A673 (cell line): ENCODE data around the gene ATP8B4. TPM values are rescaled to one million over a fixed set of nuclear protein-coding genes. Genes with fewer than 3 reads are reported as not detected.

ENCODE experiments used
- BruUV-seq: library from RNA; stranded (reverse); fragments of 400-500 nt; replicated peaks from 2 replicates; lab custom pipeline; 2021; lab: Mats Ljungman, UMichigan
- CTCF ChIA-PET: fragments of 300-600 bp; sonication (Branson Sonifier 250); formaldehyde crosslinking; loops from one replicate; lab custom pipeline; 2022; ENCODE audit warnings: antibody characterized with exemption; lab: Charles Lee
- POLR2A ChIA-PET: fragments of 300-600 bp; sonication (Branson Sonifier 250); formaldehyde crosslinking; loops from one replicate; lab custom pipeline; 2022; ENCODE audit warnings: antibody characterized with exemption; ENCODE audit not compliant: low non-redundant PET; lab: Charles Lee
- DNase-seq: peaks from one replicate; pipeline ENCODE4 v3.0.0-alpha.2; 2015; ENCODE audit warnings: low spot score
- H3K27ac ChIP-seq: fragments of 200-600 bp; sonication (generic); 2 replicates; pipeline ENCODE4 v1.5.1; 2016; ENCODE audit warnings: mixed run types, low read depth, mild to moderate bottlenecking, mixed read lengths, antibody characterized with exemption, low read length; ENCODE audit not compliant: poor library complexity, severe bottlenecking
- H3K27me3 ChIP-seq: fragments of 200-600 bp; sonication (generic); replicated peaks from 2 replicates; pipeline ENCODE4 v1.6.1; 2017; ENCODE audit warnings: mixed run types, low read depth, mild to moderate bottlenecking, mixed read lengths, antibody characterized with exemption, low read length; ENCODE audit not compliant: insufficient read depth, poor library complexity
- H3K36me3 ChIP-seq: fragments of 200-600 bp; sonication (generic); 2 replicates; pipeline ENCODE4 v1.6.1; 2016; ENCODE audit warnings: mixed run types, mild to moderate bottlenecking, mixed read lengths, antibody characterized with exemption, low read length; ENCODE audit not compliant: insufficient read depth, poor library complexity, severe bottlenecking
- H3K4me1 ChIP-seq: fragments of 200-600 bp; sonication (generic); 2 replicates; pipeline ENCODE4 v1.6.1; 2017; ENCODE audit warnings: mixed run types, mild to moderate bottlenecking, mixed read lengths, antibody characterized with exemption, low read length; ENCODE audit not compliant: insufficient read depth, poor library complexity, severe bottlenecking
- H3K4me3 ChIP-seq: fragments of 200-600 bp; sonication (generic); 2 replicates; pipeline ENCODE4 v1.5.1; 2016; ENCODE audit warnings: low read depth, mixed run types, mild to moderate bottlenecking, mixed read lengths, low read length; ENCODE audit not compliant: poor library complexity, severe bottlenecking
- H3K9me3 ChIP-seq: fragments of 200-600 bp; sonication (generic); 2 replicates; pipeline ENCODE4 v1.6.1; 2016; ENCODE audit warnings: mixed run types, low read depth, mild to moderate bottlenecking, mixed read lengths, antibody characterized with exemption, low read length; ENCODE audit not compliant: poor library complexity, severe bottlenecking
- CTCF ChIP-seq: fragments of 300-800, 200-600 bp; sonication (generic); conservative IDR thresholded peaks from 2 replicates; pipeline ENCODE4 v1.5.1; 2017; ENCODE audit warnings: low read depth, mild to moderate bottlenecking, antibody characterized with exemption, low read length, moderate library complexity, mixed read lengths
- EZH2 ChIP-seq: fragments of 200-600 bp; sonication (generic); IDR thresholded peaks from 2 replicates; pipeline ENCODE4 v1.6.1; 2017; ENCODE audit warnings: borderline replicate concordance, low read depth, mild to moderate bottlenecking, mixed read lengths, antibody characterized with exemption, low read length; ENCODE audit not compliant: poor library complexity, severe bottlenecking
- intact Hi-C: fragments of 100-400 bp; cut with micrococcal nuclease; formaldehyde crosslinking; loops from one replicate; pipeline ENCODE4 v1.10.0; 2022; ENCODE audit not compliant: unreplicated experiment
- total RNA-seq: library from RNA; stranded (reverse); gene quantifications from 2 replicates; pipeline ENCODE4 v1.2.3, GENCODE V29; 2021

Gene ATP8B4
- total RNA-seq, 1 experiment from 2014 or later: 0.30 TPM

- Histone ChIP-seq H3K27me3 (no peaks in the 10 kb centered on the region), H3K4me1 (no peaks in the 10 kb centered on the region), H3K4me3 (no peak overlapping the region), H3K36me3 (no peaks in the 10 kb centered on the region), H3K27ac (no peak overlapping the region), H3K9me3 (no peaks in the 10 kb centered on the region)
- no peak for DNase-seq
- CTCF ChIA-PET: no interaction called here
- POLR2A ChIA-PET: no interaction called here
- intact Hi-C loops: no loop called here
- BruUV-seq: no TSS peak
- TF ChIP-seq CTCF (no peak), EZH2 (no peak)
Observed at GRCh38 chr15:49982584-49982983, 136.4 kb downstream of the ATP8B4 start.

GRCh38 chr15:49979705-49980382 is 139.2 kb downstream of the ATP8B4 start:
- Histone ChIP-seq H3K36me3 (no peaks in the 10 kb centered on the region), H3K27ac (no peak overlapping the region), H3K4me1 (no peaks in the 10 kb centered on the region), H3K4me3 (no peak overlapping the region), H3K27me3 (no peaks in the 10 kb centered on the region), H3K9me3 (no peaks in the 10 kb centered on the region)
- ChIA-PET CTCF (no interaction called here), POLR2A (no interaction called here)
- BruUV-seq: no TSS peak
- intact Hi-C loops: no loop called here
- TF ChIP-seq EZH2 (no peak), CTCF (no peak)
- DNase-seq: no peak

- H3K36me3 ChIP-seq: no peaks in the 10 kb centered on the region
- ChIA-PET CTCF (interaction anchor here (0.7 kb wide), 1 partner anchor 56 kb away, joined by 5 read pairs; no protein-coding TSS in a partner anchor), POLR2A (no interaction called here)
- intact Hi-C loops: no loop called here
- no peaks in the 10 kb centered on the region for H3K27me3 ChIP-seq
- no peak overlapping the region for H3K4me3 ChIP-seq
- no peaks in the 10 kb centered on the region for H3K9me3 ChIP-seq
- H3K4me1 ChIP-seq: no peaks in the 10 kb centered on the region
- no peak for TF ChIP-seq CTCF
- TF ChIP-seq EZH2: no peak
- BruUV-seq: no TSS peak
- no peak for DNase-seq
- no peak overlapping the region for H3K27ac ChIP-seq
Observed at GRCh38 chr15:49978121-49978520, 140.9 kb downstream of the ATP8B4 start.
